HG03139 (cell line): ENCODE results near the gene UBIAD1.

Experiments
- ATAC-seq: cut with Tn5 transposase; IDR thresholded peaks from one replicate; pipeline ENCODE4 v1.9.1; 2021; ENCODE audit not compliant: unreplicated experiment

The UBIAD1 gene

DNA sequence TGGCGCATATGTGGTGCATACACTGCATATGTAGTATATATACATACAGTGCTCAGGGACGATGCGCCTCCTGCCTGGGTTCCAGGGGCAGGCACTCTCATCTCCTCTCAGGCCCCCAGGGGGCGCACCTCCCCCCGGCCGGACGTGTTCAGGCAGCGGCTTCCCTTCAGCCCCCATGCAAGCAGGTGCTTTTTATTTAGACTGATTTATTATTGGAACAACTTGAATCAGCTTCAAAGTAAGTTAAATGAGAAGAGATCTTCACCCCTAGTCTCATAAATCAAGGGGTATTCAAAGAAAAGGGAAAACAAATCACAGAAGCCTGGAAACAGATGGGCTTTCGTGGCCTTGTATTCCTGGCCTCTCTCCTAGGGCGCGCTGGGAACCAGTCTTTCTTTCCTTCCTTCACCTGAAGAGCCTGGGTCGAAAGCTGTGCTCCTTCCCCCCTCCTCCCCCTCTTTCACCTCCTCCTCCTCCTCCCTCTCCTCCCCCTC, 64.6 kb downstream of the UBIAD1 start:
- no peak for ATAC-seq
